Inferior parietal cortex (tissue), 1 donor: ENCODE data around the gene NLRP3.

Source experiments
- DNase-seq: peaks from one replicate; pipeline ENCODE4 v3.0.0-alpha.2; 2016; ENCODE audit errors: extremely low spot score

NLRP3 gene

GRCh38 chr1:247437551-247438505 is 21.9 kb downstream of the NLRP3 start:
- DNase-seq = no peak

GRCh38 chr1:247440001-247440620 is 24.1 kb downstream of the NLRP3 start:
- DNase-seq = no peak

GRCh38 chr1:247441606-247442005 is 25.6 kb downstream of the NLRP3 start:
- no peak for DNase-seq

GRCh38 chr1:247442164-247442563 is 26.2 kb downstream of the NLRP3 start:
- peak; percentile 53 for DNase-seq

- no peak for DNase-seq
These were observed 27.7 kb downstream of the NLRP3 start for GRCh38 chr1:247443641-247444040.

GRCh38 chr1:247444571-247444970 is 28.6 kb downstream of the NLRP3 start:
- no peak for DNase-seq

GRCh38 chr1:247445526-247446356 is 29.8 kb downstream of the NLRP3 start:
- DNase-seq = no peak

GRCh38 chr1:247447162-247447909 is 31.4 kb downstream of the NLRP3 start:
- no peak for DNase-seq

- peak; percentile 60 for DNase-seq
These were observed 32.3 kb downstream of the NLRP3 start for GRCh38 chr1:247448107-247448791.

GRCh38 chr1:247451388-247452010 is 35.5 kb downstream of the NLRP3 start:
- no peak for DNase-seq

- no peak for DNase-seq
These were observed 36.6 kb downstream of the NLRP3 start for GRCh38 chr1:247452447-247453039.

GRCh38 chr1:247453245-247453644 is 37.3 kb downstream of the NLRP3 start:
- no peak for DNase-seq

- no peak for DNase-seq
These were observed 38.0 kb downstream of the NLRP3 start for GRCh38 chr1:247453997-247454396.

GRCh38 chr1:247456021-247456420 is 40.0 kb downstream of the NLRP3 start:
- no peak for DNase-seq

GRCh38 chr1:247456914-247457639 is 41.1 kb downstream of the NLRP3 start:
- DNase-seq = peak; percentile 48

GRCh38 chr1:247459507-247459906 is 43.5 kb downstream of the NLRP3 start:
- no peak for DNase-seq

GRCh38 chr1:247465796-247466195 is 49.8 kb downstream of the NLRP3 start:
- DNase-seq = no peak

- no peak for DNase-seq
These were observed 51.2 kb downstream of the NLRP3 start for GRCh38 chr1:247467129-247467528.

- DNase-seq = no peak
These were observed 52.6 kb downstream of the NLRP3 start for GRCh38 chr1:247468481-247469140.
